ENCODE results near the gene PPP1R15B. TPM values are rescaled to one million over a fixed set of nuclear protein-coding genes. Genes with fewer than 3 reads are reported as not detected.

PPP1R15B gene
- total and polyA plus RNA-seq, 2 donors from 2014 or later: 12.3 to 41.6 TPM

- DNase-seq: no peak
- Histone ChIP-seq H3K4me3 (ENCODE audit: low read length in 3 of 3) (no peak overlapping the region), H3K36me3 (ENCODE audit: control insufficient read depth in 2 of 3, insufficient read depth in 3 of 3, low read length in 3 of 3) (no peaks in the 10 kb centered on the region), H3K27me3 (ENCODE audit: control insufficient read depth, insufficient read depth, low read length) (peaks cover 3% of the 10 kb centered on the region), H3K9ac (ENCODE audit: low read length in 3 of 3) (no peak overlapping the region), H3K27ac (ENCODE audit: low read depth in 2 of 2, low read length in 2 of 2) (no peak overlapping the region), H3K9me3 (ENCODE audit: control insufficient read depth in 2 of 3, insufficient read depth in 1 of 3, low read length in 3 of 3) (no peaks in the 10 kb centered on the region), H3K4me1 (ENCODE audit: control insufficient read depth in 2 of 3, insufficient read depth in 2 of 3, low read depth in 1 of 3, low read length in 3 of 3) (peaks cover 0 to 14% (median 0%) of the 10 kb centered on the region in 3 donors)
- intact Hi-C loops (cut with DNase I): no loop called here
- TF ChIP-seq, protein P1, sequence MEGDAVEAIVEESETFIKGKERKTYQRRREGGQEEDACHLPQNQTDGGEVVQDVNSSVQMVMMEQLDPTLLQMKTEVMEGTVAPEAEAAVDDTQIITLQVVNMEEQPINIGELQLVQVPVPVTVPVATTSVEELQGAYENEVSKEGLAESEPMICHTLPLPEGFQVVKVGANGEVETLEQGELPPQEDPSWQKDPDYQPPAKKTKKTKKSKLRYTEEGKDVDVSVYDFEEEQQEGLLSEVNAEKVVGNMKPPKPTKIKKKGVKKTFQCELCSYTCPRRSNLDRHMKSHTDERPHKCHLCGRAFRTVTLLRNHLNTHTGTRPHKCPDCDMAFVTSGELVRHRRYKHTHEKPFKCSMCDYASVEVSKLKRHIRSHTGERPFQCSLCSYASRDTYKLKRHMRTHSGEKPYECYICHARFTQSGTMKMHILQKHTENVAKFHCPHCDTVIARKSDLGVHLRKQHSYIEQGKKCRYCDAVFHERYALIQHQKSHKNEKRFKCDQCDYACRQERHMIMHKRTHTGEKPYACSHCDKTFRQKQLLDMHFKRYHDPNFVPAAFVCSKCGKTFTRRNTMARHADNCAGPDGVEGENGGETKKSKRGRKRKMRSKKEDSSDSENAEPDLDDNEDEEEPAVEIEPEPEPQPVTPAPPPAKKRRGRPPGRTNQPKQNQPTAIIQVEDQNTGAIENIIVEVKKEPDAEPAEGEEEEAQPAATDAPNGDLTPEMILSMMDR (IDR thresholded peaks at IDR 0.05; ENCODE audit: borderline replicate concordance, extremely low read depth, insufficient read depth): no peak
- FAIRE-seq: no peak
These were observed 26.8 kb downstream of the PPP1R15B start for GRCh38 chr1:204384636-204385352.

GRCh38 chr1:204383163-204383904 lies 28.3 kb downstream of the PPP1R15B start:
- intact Hi-C loops (cut with DNase I): no loop called here

GRCh38 chr1:204382714-204383083 lies 28.9 kb downstream of the PPP1R15B start:
- FAIRE-seq (no peak), DNase-seq (no peak)
- Histone ChIP-seq H3K36me3 (ENCODE audit: control insufficient read depth in 2 of 3, insufficient read depth in 3 of 3, low read length in 3 of 3) (no peaks in the 10 kb centered on the region), H3K9ac (ENCODE audit: low read length in 3 of 3) (no peak overlapping the region), H3K9me3 (ENCODE audit: control insufficient read depth in 2 of 3, insufficient read depth in 1 of 3, low read length in 3 of 3) (no peaks in the 10 kb centered on the region), H3K4me3 (ENCODE audit: low read length in 3 of 3) (no peak overlapping the region), H3K27me3 (ENCODE audit: control insufficient read depth, insufficient read depth, low read length) (peaks cover 5% of the 10 kb centered on the region), H3K4me1 (ENCODE audit: control insufficient read depth in 2 of 3, insufficient read depth in 2 of 3, low read depth in 1 of 3, low read length in 3 of 3) (peaks cover 0 to 24% (median 7%) of the 10 kb centered on the region in 3 donors), H3K27ac (ENCODE audit: low read depth in 2 of 2, low read length in 2 of 2) (no peak overlapping the region)
- TF ChIP-seq, protein P1 (IDR thresholded peaks at IDR 0.05; ENCODE audit: borderline replicate concordance, extremely low read depth, insufficient read depth): no peak
- intact Hi-C loops (cut with DNase I): no loop called here

More at GRCh38 chr1:204383163-204383904, 28.3 kb downstream of the PPP1R15B start:
- no peak overlapping the region for H3K9ac ChIP-seq (ENCODE audit: low read length in 3 of 3)
- DNase-seq (no peak), FAIRE-seq (no peak)
- H3K9me3 ChIP-seq (ENCODE audit: control insufficient read depth in 2 of 3, insufficient read depth in 1 of 3, low read length in 3 of 3): no peaks in the 10 kb centered on the region
- H3K27ac ChIP-seq (ENCODE audit: low read depth in 2 of 2, low read length in 2 of 2): no peak overlapping the region
- H3K27me3 ChIP-seq (ENCODE audit: control insufficient read depth, insufficient read depth, low read length): peaks cover 4% of the 10 kb centered on the region
- no peak overlapping the region for H3K4me3 ChIP-seq (ENCODE audit: low read length in 3 of 3)
- TF ChIP-seq, protein P1 (IDR thresholded peaks at IDR 0.05; ENCODE audit: borderline replicate concordance, extremely low read depth, insufficient read depth): no peak
- peaks cover 0 to 23% (median 2%) of the 10 kb centered on the region in 3 donors for H3K4me1 ChIP-seq (ENCODE audit: control insufficient read depth in 2 of 3, insufficient read depth in 2 of 3, low read depth in 1 of 3, low read length in 3 of 3)
- no peaks in the 10 kb centered on the region for H3K36me3 ChIP-seq (ENCODE audit: control insufficient read depth in 2 of 3, insufficient read depth in 3 of 3, low read length in 3 of 3)

Data from kidney (tissue), 14 donors.